Measurements from ENCODE around the gene PKDREJ.

DNA sequence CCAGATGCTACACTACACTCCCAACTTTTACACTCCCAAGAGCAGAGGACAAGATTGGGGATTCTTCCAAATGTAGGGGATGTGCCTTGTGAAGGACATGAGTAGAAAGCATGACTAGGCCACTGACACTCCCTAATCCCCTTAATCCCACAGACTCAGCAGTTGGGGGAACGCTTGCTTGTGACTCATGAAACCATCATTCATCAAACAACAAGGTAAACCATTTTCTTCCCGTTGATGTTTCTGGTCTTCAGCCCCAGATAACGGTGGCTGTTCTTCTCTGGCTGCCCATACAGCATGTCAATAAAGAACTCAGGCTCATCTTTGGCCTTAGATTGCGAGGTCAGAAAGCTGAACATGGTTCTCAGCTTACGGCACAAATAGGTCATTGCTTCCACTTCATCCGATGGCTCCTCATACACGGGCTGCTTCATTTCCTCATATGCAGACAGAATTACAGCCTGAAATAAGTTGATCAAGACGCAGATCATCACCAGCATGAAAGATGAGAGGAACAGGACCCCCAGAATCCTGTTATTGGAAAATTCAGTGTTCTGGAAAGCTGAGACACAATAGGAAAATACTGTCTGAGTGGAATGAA is 6.7 kb downstream of the PKDREJ start:
- no peak for TF ChIP-seq POLR2A (IDR thresholded peaks at IDR 0.05)
- TF ChIP-seq, protein P1, sequence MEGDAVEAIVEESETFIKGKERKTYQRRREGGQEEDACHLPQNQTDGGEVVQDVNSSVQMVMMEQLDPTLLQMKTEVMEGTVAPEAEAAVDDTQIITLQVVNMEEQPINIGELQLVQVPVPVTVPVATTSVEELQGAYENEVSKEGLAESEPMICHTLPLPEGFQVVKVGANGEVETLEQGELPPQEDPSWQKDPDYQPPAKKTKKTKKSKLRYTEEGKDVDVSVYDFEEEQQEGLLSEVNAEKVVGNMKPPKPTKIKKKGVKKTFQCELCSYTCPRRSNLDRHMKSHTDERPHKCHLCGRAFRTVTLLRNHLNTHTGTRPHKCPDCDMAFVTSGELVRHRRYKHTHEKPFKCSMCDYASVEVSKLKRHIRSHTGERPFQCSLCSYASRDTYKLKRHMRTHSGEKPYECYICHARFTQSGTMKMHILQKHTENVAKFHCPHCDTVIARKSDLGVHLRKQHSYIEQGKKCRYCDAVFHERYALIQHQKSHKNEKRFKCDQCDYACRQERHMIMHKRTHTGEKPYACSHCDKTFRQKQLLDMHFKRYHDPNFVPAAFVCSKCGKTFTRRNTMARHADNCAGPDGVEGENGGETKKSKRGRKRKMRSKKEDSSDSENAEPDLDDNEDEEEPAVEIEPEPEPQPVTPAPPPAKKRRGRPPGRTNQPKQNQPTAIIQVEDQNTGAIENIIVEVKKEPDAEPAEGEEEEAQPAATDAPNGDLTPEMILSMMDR (IDR thresholded peaks at IDR 0.05): no peak
